WI38 (cell line): ENCODE data around the gene VWA8.
A peak's percentile ranks its signal among the peaks of the same experiment; 100 is the strongest.
"Not testable (repeated sequence)": the region's sequence is repeated elsewhere in the genome, so short reads cannot be mapped to it uniquely, and the experiment has no call there.

Experiments used
- H3K4me3 ChIP-seq: 2 replicates; pipeline ENCODE4 v1.5.1; 2011; ENCODE audit warnings: low read depth, mild to moderate bottlenecking, control low read depth, low read length
- TF ChIP-seq, protein P1 (sequence below): IDR thresholded peaks from 2 replicates; pipeline ENCODE4 v1.5.1; 2012; ENCODE audit warnings: low read depth, mild to moderate bottlenecking, control low read depth, low read length

Gene VWA8

DNA sequence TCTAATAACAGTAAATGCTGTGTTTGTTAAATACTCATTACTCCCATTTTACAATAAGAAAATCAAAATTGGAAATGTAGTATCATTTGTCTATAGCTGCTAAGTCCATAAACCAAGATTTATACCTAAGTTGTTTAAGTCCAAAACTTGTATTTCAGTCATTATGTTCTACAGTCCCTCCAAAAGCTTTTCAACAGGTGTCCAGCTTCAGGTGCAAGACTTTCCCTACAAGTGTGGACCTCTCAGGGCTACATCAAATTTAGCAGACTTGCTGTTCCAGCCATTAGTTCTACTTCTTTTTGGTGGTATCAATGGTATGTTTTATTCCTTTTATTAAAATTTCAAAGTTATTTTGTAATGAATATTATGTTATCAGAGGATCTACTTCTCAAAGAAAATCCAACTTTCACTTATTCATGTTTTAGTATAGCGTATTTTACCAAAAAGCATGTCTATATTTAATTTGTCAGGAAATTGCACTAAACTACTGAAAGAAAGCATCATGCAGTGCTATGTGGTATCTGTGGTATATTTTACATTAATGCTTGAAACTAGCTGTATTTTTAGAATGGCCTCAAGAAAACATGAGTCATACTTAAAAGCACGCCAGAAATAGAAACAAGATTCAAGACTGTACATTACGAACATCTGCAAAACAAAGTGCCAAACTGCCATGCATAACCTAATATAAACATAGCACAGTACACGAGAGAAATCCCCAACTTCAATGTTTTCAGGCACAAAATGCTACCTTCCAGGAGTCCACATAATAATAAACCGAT, 44.5 kb downstream of the VWA8 start:
- TF ChIP-seq, protein P1, sequence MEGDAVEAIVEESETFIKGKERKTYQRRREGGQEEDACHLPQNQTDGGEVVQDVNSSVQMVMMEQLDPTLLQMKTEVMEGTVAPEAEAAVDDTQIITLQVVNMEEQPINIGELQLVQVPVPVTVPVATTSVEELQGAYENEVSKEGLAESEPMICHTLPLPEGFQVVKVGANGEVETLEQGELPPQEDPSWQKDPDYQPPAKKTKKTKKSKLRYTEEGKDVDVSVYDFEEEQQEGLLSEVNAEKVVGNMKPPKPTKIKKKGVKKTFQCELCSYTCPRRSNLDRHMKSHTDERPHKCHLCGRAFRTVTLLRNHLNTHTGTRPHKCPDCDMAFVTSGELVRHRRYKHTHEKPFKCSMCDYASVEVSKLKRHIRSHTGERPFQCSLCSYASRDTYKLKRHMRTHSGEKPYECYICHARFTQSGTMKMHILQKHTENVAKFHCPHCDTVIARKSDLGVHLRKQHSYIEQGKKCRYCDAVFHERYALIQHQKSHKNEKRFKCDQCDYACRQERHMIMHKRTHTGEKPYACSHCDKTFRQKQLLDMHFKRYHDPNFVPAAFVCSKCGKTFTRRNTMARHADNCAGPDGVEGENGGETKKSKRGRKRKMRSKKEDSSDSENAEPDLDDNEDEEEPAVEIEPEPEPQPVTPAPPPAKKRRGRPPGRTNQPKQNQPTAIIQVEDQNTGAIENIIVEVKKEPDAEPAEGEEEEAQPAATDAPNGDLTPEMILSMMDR, result no peak
- H3K4me3 ChIP-seq, result 0 out of 2 replicates have a peak overlapping the region, but pooled peaks have one; percentile 4

DNA sequence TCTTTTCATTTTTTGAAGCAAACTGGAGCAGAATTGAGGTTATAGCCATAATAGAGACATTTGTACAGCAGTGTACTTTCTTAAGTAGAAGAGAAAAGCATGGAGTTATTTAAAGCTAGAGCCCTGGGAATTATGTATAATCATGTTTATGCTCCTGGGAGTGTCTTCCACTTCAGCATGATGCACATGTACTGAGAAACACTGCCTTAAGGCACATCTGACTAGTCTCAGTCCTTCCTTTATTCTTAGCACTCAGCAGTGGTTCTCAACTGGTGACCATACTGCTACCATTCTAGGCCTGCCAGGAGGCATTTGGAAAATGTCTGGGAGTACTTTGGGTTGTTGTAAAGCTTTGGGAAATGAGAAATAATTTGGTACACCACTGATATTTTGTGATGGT, 45.8 kb downstream of the VWA8 start:
- H3K4me3 ChIP-seq, result no peak overlapping the region
- TF ChIP-seq, protein P1, result no peak

DNA sequence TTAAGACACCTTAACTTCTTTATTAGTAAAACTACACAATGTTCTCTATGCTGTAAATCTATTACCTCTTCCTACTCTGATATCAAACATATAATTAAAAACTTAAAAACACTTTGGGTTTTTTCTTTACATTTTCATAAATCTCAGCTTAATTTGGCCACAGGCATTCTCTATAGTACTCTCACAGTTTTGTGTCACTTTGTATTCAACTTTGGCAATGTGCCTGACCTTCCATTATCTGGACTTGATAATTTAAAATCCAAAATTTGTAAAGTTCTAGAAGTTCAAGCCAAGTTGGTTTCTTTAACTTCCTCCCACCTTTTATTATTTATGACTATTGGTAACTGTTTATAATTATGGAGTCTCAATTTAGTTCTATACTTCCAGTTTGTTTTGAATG, 46.4 kb downstream of the VWA8 start:
- TF ChIP-seq, protein P1, result no peak
- H3K4me3 ChIP-seq, result no peak overlapping the region

DNA sequence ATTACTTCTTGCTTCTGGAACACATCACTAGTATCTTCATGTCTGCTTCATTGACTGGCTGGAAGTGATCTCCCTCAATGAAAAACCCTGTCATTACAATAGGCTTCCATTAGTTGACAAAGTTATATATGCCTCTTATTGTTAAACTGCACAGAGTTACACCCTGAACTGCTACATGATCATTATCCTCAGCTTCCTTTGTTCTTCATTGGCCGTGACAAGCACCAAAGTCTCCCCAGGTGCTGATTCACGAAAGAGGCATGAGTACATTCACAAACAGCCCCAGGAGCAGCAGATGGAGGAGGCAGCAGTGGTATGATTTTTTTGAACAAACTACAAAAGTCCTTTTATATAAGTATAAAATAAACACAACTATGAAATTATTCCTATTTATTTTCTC, 51.4 kb downstream of the VWA8 start:
- TF ChIP-seq, protein P1, result no peak
- no peak overlapping the region for H3K4me3 ChIP-seq

DNA sequence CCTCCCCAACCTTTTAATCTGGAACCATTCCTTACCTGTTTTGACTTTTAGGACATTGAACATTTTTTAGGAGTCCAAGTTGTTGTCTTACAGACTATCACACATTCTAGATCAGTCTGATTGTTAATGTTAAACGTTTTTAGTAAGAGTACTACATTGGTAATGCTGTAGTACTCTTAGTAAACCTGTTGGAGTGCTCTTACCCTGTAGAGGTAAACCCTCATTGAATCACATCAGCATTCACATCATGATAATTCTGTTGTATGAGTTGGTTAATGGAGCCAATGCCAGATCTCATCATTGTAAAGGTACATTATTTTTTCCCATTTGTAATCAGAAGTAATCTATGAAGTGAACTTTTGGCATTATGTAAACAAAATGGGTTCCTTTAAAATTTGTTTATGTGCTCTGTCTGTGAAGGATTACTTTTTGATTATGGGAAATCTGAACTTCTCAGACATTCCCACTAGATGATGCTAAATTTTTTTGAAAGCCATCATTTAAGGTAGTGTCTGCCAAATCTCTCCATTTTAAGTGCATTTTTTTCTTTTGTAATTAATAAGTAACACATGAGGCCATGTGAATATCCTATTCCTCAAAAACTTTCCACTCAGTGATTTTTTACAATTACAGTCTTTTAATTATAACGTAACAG, 55.2 kb downstream of the VWA8 start:
- TF ChIP-seq, protein P1, result peak; percentile 27; the same call in 1 of the 2 replicates

DNA sequence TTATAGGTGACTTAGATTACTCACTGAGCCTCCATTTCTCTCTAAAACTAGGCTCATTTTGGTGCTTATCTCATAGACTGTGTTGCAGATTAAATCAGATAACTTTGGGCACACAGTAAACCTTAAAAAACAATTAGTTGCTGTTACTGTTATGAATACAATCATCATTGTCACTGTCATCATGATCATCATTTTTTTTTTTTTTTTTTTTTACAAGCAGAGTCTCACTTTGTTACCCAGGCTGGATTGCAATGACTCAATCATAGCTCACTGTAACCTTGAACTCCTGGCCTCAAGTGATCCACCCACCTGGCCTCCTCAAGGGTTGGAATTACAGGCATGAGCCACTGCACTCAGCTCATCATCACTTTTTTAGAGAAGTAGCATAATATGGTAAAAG, 60.0 kb downstream of the VWA8 start:
- no peak overlapping the region for H3K4me3 ChIP-seq
- TF ChIP-seq, protein P1, result no peak

More for the DNA sequence above, 55.2 kb downstream of the VWA8 start:
- no peak overlapping the region for H3K4me3 ChIP-seq

DNA sequence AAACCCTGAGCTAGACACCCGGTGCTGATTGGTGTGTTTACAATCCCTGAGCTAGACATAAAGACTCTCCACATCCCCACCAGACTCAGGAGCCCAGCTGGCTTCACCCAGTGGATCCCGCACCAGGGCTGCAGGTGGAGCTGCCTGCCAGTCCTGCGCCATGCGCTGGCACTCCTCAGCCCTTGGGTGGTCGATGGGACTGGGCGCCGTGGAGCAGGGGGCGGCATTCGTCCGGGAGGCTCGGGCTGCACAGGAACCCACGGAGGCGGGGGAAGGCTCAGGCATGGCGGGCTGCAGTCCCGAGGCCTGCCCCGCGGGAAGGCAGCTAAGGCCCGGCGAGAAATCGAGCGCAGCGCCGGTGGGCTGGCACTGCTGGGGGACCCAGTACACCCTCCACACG, 62.5 kb downstream of the VWA8 start:
- H3K4me3 ChIP-seq, result not testable (repeated sequence)
